Activated CD4-positive, CD25-positive, alpha-beta regulatory T cell treated with anti-CD3 and anti-CD28 coated beads, Interleukin-2, amount 50 U/mL, for 72 hours (primary cell): ENCODE results near the gene HOXA3.

ENCODE experiments used
- DNase-seq: peaks from one replicate; pipeline ENCODE4 v3.0.0; 2021

Gene HOXA3

DNA sequence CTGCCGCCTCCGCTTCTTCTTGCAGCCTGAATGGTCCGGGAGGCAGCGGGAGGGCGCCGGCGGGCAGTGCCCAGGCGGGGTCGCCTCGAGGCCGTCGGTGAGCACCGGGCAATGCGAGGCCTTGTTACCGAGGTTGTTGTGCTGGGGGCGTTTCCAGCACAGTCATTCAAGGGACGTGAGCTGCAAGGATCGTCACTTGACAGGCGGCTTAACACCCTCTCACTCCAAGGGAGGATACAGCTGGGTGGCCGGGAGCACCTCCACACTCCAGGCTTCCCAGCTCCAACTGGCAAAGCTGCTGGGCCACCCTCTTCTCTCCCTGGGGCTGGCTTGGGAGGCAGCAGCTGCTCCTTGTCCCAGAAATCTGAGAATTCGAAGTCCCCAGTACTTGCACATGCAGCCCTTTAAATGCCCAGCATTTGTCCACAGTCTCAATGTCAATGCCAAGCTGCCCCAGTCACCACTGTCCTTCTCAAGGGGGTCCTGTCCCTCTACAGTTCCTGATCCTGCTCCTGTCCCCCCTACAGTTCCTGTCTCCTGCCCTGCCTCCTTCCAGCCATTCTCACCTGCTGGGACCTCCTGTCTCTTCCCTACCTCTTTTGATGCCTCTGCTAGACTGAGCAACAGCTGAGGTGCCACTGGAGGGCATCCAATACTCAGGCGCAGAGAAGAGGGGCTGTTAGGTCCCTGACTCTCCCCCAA, 37.1 kb upstream of the HOXA3 start:
- DNase-seq = peak; percentile 29

DNA sequence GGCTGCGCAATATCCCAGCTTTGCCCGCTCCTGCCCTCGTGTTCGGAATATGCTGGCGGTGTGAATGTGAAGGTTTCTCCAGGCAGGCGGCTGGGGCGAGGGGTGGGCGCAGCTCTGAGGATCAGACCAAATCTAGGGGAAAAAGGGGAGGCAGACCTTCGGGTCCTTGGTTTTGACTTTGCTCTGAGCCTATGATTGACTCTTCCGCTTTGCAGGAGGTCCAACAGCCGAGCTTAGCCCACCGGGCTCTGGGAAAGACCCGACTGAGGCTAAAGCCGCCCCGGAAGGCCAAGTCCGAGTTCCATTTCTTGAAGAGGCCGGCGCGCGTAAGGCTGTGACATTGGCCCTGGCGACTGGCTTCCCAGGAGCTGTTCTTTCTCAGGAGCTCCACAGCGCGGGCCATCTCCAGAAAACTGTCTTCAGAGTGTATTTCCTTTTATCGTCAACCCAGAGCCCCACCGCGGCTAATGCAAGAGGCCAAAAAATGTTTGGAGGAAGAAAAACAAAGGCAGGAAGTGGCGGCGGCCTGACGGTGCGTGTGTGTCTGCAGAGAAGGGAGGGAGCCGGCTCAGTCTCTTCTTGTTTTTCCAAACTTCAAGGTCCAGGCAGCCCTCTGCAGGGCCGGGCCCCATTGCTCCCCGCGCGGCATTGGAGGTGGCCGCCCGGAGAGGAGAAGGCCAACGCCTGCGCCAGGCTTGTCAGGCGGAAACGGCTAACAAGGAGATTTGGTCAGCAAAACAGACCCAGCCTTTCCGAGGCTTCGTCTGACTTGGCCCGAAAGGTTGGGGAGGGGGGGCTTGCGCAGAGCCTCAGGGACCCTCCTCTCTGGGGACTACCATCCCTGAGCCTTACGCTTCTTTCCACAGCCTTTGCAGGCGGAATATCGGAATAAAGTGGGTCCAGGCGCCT, 36.3 kb upstream of the HOXA3 start:
- peak; percentile 37 for DNase-seq

DNA sequence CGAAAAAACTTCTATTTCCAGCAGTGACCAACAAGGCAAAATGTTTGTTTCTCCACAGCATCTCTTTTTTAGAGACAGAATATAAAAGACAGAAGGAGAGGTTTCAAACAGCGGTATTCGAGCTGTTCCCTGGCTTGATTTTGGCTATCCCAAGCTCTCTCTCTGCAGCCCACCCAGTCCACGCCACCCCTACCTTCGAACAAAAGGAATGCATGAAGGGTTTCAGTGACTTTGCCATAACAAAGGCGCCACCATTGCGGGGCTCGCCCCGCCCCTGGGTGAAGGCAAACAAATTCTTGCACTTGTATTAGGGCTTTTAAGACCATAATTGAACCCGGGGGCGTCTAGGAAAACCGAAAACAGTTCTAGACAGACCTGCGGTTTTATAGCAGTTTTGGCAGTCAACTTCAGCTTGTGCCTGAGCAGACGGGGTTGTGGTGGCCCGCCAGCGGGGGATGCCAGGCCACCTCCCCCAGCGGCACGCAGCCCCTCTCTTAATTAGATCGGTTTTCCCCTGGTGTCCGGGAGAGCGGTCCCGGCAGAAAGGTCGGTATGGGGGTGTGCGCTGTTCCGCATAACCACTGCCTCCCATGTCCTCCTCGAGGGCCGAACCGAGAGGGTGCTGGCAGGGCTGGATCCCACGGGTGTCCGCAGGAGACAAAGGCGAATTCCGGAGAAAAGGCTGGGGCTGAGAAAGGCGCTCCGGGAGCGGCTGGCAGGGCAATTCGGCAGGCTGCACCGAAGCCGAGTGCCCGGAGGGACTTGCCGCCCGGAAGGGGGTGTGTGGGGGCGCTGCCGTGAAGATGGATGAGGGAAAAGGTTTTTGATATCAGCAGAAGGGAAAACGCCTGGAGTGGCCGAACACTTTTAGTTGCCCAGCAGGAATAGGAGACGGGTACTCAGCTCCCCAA, 35.3 kb upstream of the HOXA3 start:
- DNase-seq = no peak

DNA sequence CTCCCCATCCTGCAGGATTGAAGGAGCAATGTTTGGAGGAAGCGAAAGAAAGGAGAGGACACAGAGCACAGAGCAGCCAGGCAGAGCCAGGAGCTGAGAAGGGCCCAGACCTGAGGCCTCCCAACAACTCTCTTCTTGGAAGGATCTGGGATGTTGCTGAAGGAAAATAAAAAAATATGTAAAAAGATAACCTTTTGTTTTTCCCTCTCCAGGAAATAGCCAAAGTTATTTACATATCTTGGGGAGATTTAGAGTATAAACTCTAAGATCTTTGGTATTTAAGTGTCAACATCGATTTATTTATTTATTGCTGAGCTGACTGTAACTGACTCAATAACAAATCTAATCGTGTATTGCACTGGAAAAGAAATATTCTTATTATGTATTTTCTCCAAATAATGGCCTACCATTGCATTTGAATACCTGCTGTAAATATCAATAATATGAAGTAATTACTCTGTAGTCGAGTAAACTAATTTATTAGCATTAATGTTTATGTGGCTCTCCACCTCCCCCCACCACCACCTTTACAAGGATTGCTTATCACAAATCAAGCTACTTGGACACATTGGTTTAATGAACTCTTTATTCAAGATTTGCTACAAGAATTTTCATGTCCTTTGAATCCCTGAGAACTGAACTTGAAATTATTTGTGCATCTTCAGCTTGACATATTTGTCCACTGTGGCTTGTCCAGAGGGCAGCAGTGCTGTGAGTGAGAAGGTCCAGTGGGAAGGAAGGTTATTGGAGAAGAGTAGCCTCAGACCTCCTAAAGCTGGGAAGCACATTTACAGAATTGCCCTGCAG, 34.5 kb upstream of the HOXA3 start:
- DNase-seq = peak; percentile 8

DNA sequence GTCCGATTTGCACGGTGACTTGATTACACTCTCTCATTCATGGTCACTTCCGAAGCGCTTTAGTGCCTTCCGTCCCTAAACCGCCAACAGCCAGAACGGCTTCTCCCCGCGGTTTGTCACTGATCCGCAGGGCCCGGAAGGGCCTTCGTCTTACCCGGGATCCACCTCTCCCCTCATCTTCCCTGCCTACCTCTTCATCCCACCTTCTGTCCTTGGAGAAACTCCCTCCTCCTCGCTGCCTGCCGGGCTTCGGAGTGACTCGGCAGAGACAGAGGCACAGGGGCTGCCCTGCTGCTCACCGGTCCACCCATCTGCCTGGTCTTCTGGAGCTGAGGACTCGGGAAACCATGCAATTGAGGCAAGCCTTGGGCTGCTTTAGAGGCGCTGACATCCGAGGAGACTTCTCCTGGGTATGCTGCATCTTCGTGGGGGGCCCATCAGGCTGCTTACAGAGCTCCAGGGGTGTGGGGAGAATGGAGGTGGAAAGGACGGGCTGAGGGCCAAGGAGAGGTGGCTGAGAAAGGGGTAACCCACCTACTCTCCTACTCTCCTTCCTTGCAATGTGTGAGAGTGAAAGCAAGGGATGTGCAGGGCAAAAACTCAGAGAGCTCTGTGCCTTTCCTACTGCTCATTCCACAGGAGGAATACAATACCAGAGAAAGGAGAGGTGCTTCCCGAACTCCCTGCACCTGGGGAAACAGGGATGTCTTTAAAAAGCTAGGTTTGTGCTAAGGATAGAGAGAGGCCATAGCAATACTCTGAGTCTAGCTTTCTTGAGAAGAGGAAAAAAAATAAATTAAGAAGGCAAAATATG, 33.7 kb upstream of the HOXA3 start:
- peak; percentile 32 for DNase-seq

DNA sequence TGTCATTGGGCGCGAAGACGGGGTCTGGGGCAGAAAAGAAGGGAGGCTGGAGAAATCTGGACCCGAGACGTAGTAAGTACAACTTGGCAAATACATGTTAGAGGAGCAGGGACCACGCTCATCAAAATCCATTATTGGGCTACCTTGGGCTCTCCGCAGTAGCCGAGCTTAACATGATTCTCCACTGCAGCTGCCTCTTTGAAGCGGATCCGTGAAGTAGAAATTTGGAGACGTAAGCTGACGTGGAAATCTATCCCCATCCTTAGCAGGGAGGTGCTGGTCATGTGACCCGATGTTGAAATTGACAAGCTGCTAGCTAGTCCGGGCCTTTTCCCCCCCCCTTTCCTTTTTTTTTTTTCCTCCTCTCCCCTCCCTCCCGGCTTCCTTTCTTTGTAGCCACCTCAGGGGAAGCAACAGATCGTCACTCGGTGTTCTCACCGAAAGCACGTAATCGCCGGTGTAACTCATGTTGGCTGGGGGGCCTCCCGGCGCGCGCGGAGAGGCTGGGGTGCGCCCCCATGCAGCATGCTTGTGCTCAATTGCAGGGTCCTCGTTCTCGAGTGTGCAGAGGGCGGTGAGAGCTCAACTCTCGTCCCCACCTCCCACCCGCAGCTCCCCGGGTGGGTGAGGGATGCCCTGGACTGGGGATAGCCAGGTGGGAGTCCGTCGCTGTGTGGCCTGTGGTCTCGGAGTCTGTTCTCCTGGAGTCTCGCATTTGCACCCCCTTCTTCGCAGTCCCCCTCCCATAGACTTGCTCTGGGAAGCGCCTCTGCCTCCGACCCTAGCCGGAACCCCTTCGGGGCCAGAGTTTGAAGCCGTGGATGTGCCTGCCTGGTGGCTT, 32.9 kb upstream of the HOXA3 start, which contains the start of gene HOXA11:
Gene HOXA11, minus strand, starts transcription at position 220 of the 841 bp plus-strand sequence. Its CDS starts 88 bp downstream, at position 132.
- peak; percentile 25 for DNase-seq

DNA sequence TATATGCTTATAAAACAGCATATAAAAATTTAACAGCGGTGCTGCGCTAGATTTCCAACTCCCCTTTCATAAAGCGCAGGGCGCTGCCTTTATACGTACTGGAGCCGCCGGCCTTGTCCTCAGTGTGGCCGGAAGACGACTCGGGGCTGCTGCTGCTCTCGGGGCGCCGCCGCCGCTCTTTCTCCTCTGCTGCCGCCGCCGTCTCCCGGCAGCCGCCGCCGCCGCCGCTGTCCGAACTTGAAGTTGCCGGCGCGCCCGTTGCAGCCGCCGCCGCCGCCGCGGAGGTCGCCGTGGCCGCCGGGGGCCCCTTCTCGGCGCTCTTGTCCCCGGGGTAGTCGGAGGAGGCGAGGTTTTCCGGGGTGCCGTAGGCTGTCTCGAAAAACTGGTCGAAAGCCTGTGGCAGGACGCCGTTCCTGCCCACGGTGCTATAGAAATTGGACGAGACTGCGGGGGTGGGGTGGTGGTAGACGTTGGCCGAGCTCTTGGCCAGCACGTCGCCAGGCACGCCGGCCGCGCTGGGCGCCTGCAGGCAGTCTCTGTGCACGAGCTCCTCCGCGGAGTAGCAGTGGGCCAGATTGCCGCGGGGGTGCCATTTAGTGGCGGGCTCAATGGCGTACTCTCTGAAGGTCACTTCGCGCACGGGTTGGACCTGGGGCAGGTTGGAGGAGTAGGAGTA, 32.1 kb upstream of the HOXA3 start:
- DNase-seq = peak; percentile 40

DNA sequence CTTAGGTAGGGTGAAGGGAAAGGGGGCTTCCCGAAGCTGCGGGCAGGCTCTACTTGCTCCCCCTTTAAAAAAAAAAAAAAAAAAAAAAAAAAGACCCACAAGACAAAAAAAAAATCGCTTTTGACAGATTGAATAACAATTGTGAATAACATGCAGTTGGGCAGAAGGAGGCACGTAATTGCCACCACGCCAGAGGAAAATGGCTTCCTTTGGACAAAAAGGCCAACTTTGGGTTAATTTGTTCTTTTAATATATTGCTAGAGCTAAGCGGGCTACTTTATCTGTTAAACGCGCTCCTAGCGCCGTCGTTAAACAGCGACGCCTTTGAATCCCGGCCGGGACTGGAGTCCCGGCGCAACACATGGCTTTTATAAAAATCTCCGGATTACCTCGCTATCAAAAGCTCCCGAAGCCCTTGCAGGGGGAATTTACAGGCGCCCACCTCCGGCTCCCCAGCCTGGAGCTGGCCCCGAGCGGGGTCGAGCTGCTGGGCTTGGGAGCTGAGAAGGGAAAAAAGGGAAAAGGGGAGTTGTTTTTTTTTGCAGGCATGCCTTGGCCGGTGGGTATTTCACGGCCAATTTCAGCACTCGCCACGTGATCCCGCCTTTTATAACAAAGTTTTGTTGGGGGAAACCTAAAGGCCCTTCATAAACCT, 31.4 kb upstream of the HOXA3 start:
- no peak for DNase-seq

DNA sequence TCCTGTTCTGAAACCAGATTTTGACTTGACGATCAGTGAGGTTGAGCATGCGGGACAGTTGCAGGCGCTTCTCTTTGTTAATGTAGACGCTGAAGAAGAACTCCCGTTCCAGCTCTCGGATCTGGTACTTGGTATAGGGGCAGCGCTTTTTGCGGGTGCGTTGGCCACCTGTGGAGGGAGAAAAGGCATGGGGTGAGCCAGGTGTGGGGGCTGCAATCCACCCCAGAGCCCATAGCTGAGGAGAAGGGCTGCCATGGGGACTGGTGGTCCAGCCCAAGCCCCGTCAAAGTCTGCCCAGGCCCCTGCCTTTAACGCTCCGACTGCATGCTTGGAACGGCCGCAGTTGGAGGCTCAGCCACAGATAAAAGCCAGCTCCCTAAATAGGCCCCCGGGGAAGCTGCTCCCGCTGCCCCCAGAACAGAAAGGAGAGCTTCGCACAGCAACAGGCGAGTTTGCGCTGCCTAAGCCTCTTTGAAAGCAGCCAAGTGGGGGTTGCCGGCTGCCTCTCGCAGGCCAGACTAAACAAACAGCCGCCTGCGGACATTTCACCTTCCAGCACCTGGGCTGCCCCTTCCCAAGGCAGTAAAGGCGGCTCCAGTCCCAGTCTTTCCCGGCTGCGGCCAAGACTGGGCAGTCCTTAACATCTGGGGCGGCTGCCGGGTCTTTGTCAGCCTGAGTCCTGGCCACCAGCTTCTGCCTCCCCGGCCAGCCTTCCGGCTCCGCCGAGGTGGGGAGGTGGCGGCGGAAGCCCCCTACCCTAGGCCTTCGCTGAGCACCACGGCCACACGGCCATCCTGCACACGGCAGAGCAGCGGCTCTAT, 30.7 kb upstream of the HOXA3 start:
- no peak for DNase-seq

DNA sequence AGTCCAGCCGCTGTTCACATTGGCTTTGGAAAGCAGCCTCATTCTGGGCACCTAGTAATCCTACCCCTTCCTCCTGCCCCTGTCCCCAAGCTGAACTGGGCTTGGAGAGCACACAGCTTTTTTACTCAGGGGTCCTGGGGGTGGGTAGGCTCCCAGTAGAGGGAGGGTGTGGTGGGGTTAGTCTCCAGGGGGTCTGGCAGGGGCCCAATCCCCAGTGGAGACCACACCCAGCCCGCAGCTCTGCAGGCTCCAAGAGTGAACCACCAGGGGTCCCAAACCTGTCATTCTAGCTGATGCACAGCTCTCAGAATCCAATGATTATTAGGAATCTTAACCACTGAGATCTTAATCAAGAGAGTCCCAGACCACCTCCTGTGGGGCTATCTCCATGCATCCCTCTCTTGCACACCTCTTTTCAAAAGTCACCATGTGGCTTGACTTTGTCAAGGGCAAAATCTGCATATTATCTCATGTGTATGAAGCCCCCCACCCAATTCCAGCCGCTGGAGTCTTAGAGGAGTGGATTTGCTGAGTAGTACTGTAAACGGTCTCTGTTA, 30.0 kb upstream of the HOXA3 start:
- no peak for DNase-seq

DNA sequence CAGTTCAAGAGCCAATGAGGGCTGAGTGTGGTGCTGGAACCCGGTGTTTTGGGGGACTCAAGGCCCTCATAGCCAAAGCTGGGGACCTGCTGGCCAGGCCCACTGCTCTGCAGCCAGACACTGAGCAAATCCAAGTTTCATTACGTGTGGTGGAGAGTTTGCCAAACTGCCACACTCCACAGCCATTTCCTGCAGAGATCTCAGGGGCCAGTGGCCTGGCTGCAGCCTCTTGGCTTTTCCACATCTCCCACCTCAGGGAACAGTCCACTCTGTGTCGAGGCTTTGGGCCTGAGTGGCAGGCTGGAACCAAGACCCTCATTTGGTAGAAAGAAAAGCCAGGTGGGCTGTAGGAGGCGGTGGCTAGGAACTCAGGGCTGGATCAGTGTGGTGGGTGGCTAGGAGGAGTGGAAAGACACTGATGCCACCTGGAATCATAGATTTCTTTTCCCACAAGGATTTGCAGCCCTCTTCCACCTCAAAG, 29.5 kb upstream of the HOXA3 start:
- no peak for DNase-seq

DNA sequence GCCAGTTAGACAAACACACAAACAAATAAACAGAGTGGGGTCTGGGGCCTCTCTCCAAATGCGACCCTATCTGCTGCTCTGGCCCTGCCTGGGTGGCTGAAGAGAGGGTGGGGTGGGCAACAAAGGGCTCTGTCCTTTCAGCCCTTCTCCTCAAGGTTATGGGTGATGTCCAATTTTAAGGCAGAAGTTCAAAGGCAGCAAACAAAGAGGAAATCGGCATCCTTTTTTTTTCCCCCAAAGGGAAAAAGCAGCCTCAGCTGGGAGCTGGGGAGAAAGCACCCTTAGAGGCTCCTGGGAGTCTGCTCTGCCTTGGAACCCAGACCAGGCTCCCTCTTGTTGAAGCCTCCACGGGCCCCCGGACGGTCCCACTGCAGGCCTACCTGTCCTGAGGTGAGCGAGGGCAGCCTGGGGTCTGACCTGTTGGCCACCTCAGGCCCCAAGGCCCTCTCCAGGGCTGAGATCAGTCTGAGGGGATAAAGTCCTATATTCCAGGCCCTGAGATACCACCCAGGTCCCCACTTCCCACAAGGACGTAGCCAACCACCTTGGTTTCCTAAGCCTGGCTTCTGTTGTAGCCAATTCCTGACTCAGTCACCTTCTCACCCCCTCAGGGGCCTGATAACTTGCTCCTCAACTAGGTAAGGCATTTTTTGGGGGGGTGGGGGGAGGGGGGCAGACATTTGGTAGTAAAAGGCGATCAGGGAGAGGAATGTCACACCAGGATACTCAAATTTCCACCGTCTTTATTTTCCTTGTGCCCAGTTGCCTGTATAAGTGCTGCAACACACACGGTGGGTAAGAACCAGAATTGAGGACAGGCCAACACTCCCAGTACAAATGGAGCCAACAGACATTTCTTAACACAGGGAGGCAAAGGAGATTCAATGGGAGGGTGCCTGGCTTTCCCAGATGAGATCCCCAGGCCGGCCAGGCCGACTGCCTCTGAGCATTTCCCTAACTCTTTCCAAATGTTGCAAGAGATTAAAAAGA, 28.3 kb upstream of the HOXA3 start:
- DNase-seq = no peak

DNA sequence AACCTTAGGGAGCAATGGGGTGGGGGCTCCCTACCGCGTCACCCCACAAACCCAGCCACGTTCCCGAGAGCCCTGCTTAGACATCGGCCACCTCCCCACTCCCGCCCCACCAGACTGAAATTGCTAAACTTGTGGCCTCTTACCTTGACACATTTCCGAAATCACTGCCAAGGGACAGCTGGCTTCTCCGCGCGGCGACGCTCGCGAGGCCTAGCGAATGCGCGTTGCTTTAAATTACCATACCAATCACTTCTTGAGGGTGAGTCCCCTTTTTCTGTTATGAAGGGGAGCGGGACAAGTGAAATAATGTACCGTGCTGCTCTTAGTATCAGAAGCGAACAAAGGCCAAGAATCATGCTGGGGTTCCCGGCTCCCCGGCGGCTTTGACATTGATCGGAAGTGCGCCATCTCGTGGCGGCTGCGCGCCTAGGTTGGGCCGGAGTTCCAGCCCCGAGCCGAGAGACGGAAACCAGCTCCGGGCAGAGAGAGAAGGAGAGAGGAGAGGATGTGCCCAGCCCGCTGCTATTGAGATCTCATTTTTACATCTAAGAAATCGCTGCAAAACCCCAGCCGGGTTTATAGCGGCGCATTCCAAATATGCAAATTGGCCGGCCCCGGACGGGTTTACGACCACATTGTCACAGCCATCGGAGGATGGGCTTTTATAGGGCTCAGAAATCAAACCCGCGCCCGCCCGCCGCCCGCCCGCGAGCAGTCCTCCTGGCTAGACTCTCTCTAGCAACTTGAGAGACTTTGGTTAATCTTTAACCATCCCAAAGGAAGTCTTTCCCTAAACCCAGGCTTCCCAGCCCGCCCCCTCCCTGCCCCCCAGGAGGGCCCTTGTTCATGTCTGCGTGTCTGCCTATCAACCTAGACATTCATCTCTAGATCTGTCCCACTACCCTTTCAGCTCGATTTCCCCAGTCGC, 27.4 kb upstream of the HOXA3 start:
- peak; percentile 75 for DNase-seq

DNA sequence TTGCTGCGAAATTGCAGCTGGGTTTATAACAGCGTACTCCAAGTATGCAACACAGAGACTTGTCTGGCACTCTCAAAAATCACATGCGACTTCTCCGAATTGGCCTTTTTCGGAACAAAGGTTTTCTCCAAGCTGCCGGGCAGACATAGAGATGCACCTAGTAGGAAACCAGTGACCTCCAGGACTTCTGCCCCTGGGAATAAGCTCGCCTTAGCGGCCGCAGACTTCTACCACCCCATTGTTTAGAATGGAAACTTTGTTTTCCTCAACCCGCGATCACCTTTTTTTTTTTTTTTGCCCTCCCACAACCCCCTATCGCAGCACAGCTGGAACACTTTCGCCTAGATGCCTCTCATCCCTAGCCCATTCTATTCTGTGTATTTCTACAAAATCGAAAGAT, 26.6 kb upstream of the HOXA3 start:
- DNase-seq = no peak

DNA sequence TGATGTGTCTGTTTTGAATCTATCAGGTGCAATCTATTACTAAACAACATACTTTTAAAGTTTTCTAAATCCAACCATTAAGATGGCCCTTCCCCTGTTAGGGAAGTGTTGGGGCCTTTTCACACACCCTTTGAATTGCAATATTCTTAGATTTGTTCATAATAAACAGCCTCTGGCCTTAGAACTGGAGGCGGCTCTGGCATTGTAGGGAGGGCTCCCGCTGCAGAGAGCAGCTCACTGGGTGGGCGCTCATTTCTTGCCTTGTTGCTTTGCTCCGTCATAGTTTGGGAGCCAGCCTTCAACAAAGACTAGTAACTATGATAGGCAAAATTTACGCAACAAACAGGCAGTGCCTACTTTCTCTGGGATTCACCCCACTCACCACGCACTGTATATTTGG, 26.0 kb upstream of the HOXA3 start:
- no peak for DNase-seq
